GM12892 (cell line): ENCODE data around the gene TLR5.

Source experiments
- POLR2A ChIP-seq: IDR thresholded peaks from 2 replicates; pipeline ENCODE4 v1.6.1; 2011; ENCODE audit warnings: low read depth, low read length, control low read depth
- POLR2AphosphoS5 ChIP-seq: IDR thresholded peaks from 2 replicates; pipeline ENCODE4 v1.6.1; 2011; ENCODE audit warnings: low read depth, low read length, control low read depth
- TAF1 ChIP-seq: IDR thresholded peaks from 2 replicates; pipeline ENCODE4 v1.6.1; 2011; ENCODE audit warnings: low read depth, mild to moderate bottlenecking, control low read depth, low read length, borderline replicate concordance

DNA sequence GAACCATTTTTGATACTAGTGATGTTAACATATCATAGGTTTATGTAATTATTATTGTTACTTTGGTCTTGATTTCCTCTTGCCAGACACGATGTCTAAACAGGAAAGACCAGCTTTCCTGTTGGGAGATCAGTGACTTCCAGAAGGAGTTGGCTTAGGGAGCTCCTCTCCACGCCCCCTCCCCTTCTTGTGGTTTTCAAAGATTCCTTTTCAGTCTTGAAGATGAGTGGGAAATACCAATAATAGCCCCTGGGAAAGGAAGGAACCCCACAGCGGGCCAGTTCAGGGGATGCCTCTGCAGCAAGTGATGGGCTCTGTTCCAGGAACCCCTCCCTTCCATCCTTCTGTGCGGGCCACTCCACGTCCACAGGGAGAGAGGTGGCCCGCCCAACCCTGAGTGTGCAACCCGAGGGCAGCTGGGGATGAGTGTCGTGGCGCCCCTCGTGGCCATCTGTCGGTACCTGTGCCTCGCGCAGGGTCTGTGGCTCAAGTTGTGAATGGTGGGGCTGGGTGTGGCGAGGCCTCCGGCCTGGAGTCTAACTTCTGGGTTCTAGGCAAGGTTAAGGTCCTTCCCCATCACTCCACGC, 65.7 kb downstream of the TLR5 start:
- TF ChIP-seq POLR2A, result no peak
- TF ChIP-seq POLR2AphosphoS5, result no peak
- TF ChIP-seq TAF1, result no peak
